ENCODE results near the gene LYSMD1.
"Not testable (repeated sequence)": the region's sequence is repeated elsewhere in the genome, so short reads cannot be mapped to it uniquely, and the experiment has no call there.

LYSMD1 gene

GRCh38 chr1:151194894-151195594 is 29.3 kb upstream of the LYSMD1 start:
- H3K9me3 ChIP-seq (replicated peaks; ENCODE audit: low read length); H3K4me3 ChIP-seq (ENCODE audit: low read length); H3K27me3 ChIP-seq (ENCODE audit: control insufficient read depth, insufficient read depth, low read length); H3K36me3 ChIP-seq (ENCODE audit: insufficient read depth, low read length): not testable (repeated sequence)
- Histone ChIP-seq H3K4me1 (ENCODE audit: control insufficient read depth, insufficient read depth, low read length) (peaks cover 24% of the 10 kb centered on the region), H3K4me2 (ENCODE audit: low read length) (peak overlapping the region; percentile 51), H3K9ac (ENCODE audit: low read depth, low read length) (peak overlapping the region; percentile 77)

- Histone ChIP-seq H3K36me3 (ENCODE audit: insufficient read depth, low read length) (no peaks in the 10 kb centered on the region), H3K9me3 (replicated peaks; ENCODE audit: low read length) (no peaks in the 10 kb centered on the region), H3K27me3 (ENCODE audit: control insufficient read depth, insufficient read depth, low read length) (no peaks in the 10 kb centered on the region), H3K9ac (ENCODE audit: low read depth, low read length) (no peak overlapping the region), H3K4me2 (ENCODE audit: low read length) (no peak overlapping the region), H3K4me1 (ENCODE audit: control insufficient read depth, insufficient read depth, low read length) (peaks cover 30% of the 10 kb centered on the region), H3K4me3 (ENCODE audit: low read length) (no peak overlapping the region)
Measured at GRCh38 chr1:151193856-151194255, 28.2 kb upstream of the LYSMD1 start.

DNA sequence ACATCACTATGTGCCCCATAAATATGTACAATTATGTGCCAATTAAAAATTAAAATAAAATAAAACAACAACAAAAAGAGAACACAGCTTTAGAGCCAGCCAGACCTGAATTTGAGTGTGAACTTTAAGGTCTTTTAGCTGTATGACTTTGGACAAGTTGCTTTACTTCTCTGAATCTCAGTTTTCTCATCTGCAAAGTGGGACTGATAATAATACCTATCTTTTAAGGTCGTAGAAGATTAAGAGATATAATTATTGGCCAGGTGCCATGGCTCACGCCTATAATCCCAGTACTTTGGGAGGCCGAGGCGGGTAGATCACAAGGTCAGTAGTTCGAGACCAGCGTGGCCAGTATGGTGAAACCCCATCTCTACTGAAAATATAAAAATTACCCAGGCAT is 27.6 kb upstream of the LYSMD1 start:
- Histone ChIP-seq H3K4me2 (ENCODE audit: low read length) (no peak overlapping the region), H3K4me3 (ENCODE audit: low read length) (no peak overlapping the region), H3K9ac (ENCODE audit: low read depth, low read length) (no peak overlapping the region), H3K36me3 (ENCODE audit: insufficient read depth, low read length) (no peaks in the 10 kb centered on the region), H3K9me3 (replicated peaks; ENCODE audit: low read length) (no peaks in the 10 kb centered on the region), H3K4me1 (ENCODE audit: control insufficient read depth, insufficient read depth, low read length) (peaks cover 35% of the 10 kb centered on the region), H3K27me3 (ENCODE audit: control insufficient read depth, insufficient read depth, low read length) (no peaks in the 10 kb centered on the region)

DNA sequence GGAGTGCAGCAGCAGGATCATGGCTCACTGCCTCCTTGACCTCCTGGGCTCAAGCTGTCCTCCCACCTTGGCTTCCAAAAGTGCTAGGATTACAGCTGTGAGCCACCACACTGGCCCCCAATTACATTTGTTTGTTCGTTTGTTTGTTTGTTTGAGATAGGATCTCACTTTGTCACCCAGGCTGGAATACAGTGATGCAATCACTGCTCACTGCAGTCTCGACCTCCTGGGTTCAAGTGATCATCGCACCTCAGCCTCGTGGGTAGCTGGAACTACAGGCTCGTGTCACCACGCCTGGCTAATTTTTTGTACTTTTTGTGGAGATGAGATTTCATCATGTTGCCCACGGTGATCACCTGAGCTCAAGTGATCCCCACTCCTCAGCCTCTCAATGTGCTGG is 26.3 kb upstream of the LYSMD1 start:
- Histone ChIP-seq H3K4me3 (ENCODE audit: low read length) (no peak overlapping the region), H3K4me2 (ENCODE audit: low read length) (no peak overlapping the region), H3K36me3 (ENCODE audit: insufficient read depth, low read length) (no peaks in the 10 kb centered on the region), H3K9ac (ENCODE audit: low read depth, low read length) (no peak overlapping the region), H3K9me3 (replicated peaks; ENCODE audit: low read length) (no peaks in the 10 kb centered on the region), H3K27me3 (ENCODE audit: control insufficient read depth, insufficient read depth, low read length) (no peaks in the 10 kb centered on the region), H3K4me1 (ENCODE audit: control insufficient read depth, insufficient read depth, low read length) (peaks cover 31% of the 10 kb centered on the region)

DNA sequence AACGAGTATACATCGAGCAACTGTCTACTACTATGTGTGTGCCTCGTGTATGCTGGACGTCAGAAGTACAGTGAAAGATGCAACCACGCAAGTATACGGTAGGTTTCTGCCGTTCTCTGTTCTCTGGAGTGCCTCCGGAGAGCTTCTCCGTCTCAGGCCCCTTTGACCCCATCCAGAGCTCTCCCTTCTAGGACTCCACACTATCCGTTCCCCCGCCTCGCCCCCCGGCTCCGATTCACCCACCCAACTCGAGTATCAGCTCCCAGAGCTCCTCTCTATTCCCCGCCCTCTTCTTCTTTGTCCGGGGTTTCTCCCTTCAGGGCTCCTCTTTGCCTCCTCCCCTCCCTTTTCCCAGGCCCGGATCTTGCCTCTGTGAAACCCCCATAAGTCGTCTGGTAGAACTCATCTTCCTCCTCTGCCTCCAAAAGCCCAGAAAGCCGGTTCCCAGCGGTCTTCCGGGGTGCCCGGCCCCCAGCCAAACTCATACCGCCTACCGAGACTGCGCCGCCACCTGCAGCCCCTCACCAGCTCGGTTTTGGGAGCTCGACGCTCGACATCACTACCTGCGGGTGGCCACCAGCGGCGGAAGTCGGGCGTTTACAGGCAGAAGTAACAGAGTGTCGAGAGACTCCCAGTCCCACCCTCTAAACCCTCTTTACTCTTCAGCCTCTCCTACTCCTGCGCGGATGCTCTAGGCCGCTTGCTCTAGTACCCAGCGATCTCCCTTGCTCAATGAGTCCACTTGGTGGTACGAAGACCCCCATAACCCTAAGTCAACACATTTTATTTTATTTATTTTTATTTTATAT is 24.1 kb upstream of the LYSMD1 start, which contains the start of gene VPS72:
Gene VPS72 (minus strand): TSS at position 561 of the 809 bp plus-strand sequence. CDS start 76 bp downstream, at position 485.
- Histone ChIP-seq H3K4me2 (ENCODE audit: low read length) (peak within 1 kb of the TSS; percentile 93), H3K36me3 (ENCODE audit: insufficient read depth, low read length) (peaks cover 12% of the 10 kb centered on the region), H3K4me3 (ENCODE audit: low read length) (peak within 1 kb of the TSS; percentile 88)

DNA sequence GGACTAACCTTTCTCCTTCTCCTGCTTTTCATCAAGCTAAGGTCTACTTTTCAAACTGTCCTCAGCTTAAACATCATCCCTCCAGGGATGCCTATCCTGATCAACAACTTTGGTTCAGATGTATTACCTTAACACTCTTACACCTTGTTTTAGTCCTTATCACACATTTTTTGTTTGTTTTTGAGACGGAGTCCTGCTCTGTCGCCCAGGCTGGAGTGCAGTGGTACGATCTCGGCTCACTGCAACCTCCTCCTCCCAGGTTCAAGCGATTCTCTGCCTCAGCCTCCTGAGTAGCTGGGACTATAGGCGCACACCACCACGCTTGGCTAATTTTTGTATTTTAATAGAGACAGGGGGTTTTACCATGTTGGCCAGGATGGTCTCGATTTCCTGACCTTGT is 23.0 kb upstream of the LYSMD1 start:
- H3K9me3 ChIP-seq (replicated peaks; ENCODE audit: low read length); H3K27me3 ChIP-seq (ENCODE audit: control insufficient read depth, insufficient read depth, low read length): not testable (repeated sequence)
- peaks cover 22% of the 10 kb centered on the region for H3K36me3 ChIP-seq (ENCODE audit: insufficient read depth, low read length)
- H3K4me1 ChIP-seq (ENCODE audit: control insufficient read depth, insufficient read depth, low read length), result peaks cover 14% of the 10 kb centered on the region
- peak overlapping the region; percentile 94 for H3K9ac ChIP-seq (ENCODE audit: low read depth, low read length)
- H3K4me3 ChIP-seq (ENCODE audit: low read length), result peak overlapping the region; percentile 88
- H3K4me2 ChIP-seq (ENCODE audit: low read length), result peak overlapping the region; percentile 93

More for the DNA sequence above, 24.1 kb upstream of the LYSMD1 start, which contains the start of gene VPS72:
- H3K27me3 ChIP-seq (ENCODE audit: control insufficient read depth, insufficient read depth, low read length), result no peaks in the 10 kb centered on the region
- no peaks in the 10 kb centered on the region for H3K9me3 ChIP-seq (replicated peaks; ENCODE audit: low read length)
- peak within 1 kb of the TSS; percentile 94 for H3K9ac ChIP-seq (ENCODE audit: low read depth, low read length)
- peaks cover 24% of the 10 kb centered on the region for H3K4me1 ChIP-seq (ENCODE audit: control insufficient read depth, insufficient read depth, low read length)

DNA sequence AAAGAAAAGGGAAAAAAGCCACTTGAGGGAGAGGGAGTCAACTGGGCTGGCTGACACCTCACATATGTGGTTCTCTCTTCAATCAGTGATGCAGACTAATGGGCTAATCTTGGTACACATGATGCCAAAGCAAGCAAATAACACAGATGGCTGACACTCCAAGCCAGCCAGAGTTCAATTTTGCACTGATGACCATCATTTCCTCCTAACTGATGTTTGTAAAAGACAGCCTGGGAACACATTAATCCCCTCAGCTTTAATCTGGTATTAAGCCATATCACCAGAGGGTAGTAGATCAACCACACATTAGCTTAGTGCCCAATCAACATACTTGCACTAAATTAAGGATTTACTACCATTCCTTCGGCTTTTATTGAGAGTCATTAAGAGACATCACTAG is 21.5 kb upstream of the LYSMD1 start:
- Histone ChIP-seq H3K4me2 (ENCODE audit: low read length) (no peak overlapping the region), H3K9me3 (replicated peaks; ENCODE audit: low read length) (no peaks in the 10 kb centered on the region), H3K4me3 (ENCODE audit: low read length) (no peak overlapping the region), H3K36me3 (ENCODE audit: insufficient read depth, low read length) (peaks cover 32% of the 10 kb centered on the region), H3K27me3 (ENCODE audit: control insufficient read depth, insufficient read depth, low read length) (no peaks in the 10 kb centered on the region), H3K9ac (ENCODE audit: low read depth, low read length) (no peak overlapping the region), H3K4me1 (ENCODE audit: control insufficient read depth, insufficient read depth, low read length) (peaks cover 14% of the 10 kb centered on the region)

DNA sequence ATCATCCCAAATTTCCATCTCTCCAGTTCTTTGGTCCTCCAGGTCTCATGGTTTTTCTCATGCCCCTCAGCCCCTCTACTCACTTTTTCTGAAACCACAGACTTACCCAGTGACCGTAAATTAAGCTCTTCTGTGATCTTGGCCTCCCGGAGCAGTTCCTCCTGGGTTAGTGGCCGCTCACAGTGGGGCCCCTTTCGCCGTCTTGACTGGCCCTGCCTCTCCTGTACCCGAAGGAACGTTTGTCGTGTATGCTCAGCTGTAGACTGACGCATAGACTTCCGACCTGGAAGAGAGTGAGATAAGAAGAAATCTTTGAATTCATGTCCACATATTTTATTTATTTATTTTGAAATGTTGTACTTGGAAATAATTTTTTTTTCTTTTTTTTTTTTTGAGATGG is 18.5 kb upstream of the LYSMD1 start:
- H3K9me3 ChIP-seq (replicated peaks; ENCODE audit: low read length), result no peaks in the 10 kb centered on the region
- H3K4me1 ChIP-seq (ENCODE audit: control insufficient read depth, insufficient read depth, low read length), result peaks cover 12% of the 10 kb centered on the region
- no peak overlapping the region for H3K4me3 ChIP-seq (ENCODE audit: low read length)
- H3K27me3 ChIP-seq (ENCODE audit: control insufficient read depth, insufficient read depth, low read length), result no peaks in the 10 kb centered on the region
- no peak overlapping the region for H3K4me2 ChIP-seq (ENCODE audit: low read length)
- H3K36me3 ChIP-seq (ENCODE audit: insufficient read depth, low read length), result peaks cover 42% of the 10 kb centered on the region
- no peak overlapping the region for H3K9ac ChIP-seq (ENCODE audit: low read depth, low read length)

- H3K27me3 ChIP-seq (ENCODE audit: control insufficient read depth, insufficient read depth, low read length), result no peaks in the 10 kb centered on the region
- H3K9me3 ChIP-seq (replicated peaks; ENCODE audit: low read length), result no peaks in the 10 kb centered on the region
- H3K36me3 ChIP-seq (ENCODE audit: insufficient read depth, low read length), result peaks cover 39% of the 10 kb centered on the region
- no peak overlapping the region for H3K4me3 ChIP-seq (ENCODE audit: low read length)
- no peaks in the 10 kb centered on the region for H3K4me1 ChIP-seq (ENCODE audit: control insufficient read depth, insufficient read depth, low read length)
- no peak overlapping the region for H3K4me2 ChIP-seq (ENCODE audit: low read length)
- no peak overlapping the region for H3K9ac ChIP-seq (ENCODE audit: low read depth, low read length)
Measured at GRCh38 chr1:151176514-151177045, 10.9 kb upstream of the LYSMD1 start.

GRCh38 chr1:151175863-151176262 is 10.2 kb upstream of the LYSMD1 start, which contains the start of gene TMOD4:
TSS of gene TMOD4 (minus strand) at chr1:151175981. CDS start at chr1:151174875, 1,106 bp downstream.
- Histone ChIP-seq H3K9ac (ENCODE audit: low read depth, low read length) (no peak within 1 kb of the TSS), H3K36me3 (ENCODE audit: insufficient read depth, low read length) (peaks cover 38% of the 10 kb centered on the region)

DNA sequence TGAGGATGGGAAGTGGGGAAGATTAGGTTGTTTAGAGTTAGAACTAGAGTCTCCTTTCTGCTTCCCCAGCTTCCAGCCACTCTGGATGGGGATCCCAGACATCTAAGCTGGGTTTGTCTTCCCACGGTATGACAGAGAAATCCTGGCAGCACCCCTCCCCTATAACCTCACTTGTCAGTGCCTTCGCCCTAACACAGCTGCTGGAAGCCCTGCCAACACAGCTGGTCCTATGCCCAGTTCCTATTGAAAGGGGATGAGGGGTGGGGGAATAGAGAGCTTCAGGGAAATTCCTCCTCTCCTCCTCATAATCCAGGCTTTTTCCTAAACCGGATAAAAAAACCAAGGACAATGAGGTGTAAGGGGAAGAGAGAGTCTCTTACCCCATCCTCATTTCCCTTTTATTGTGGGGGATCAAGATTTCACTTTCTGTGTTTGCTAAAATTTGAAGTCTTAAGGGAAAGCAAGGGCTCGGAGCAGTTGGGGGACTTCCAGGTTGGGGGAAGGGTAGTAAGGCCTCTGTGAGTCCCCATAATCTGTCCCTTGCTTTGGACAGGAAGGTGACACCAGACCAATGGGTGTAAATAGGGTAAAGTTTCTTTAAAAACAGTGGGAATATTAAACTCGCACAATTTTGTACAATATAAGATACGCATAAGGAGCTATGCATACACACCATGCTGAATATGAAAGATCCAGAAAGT is 9.5 kb upstream of the LYSMD1 start:
- Histone ChIP-seq H3K9me3 (replicated peaks; ENCODE audit: low read length) (no peaks in the 10 kb centered on the region), H3K36me3 (ENCODE audit: insufficient read depth, low read length) (peaks cover 41% of the 10 kb centered on the region), H3K4me1 (ENCODE audit: control insufficient read depth, insufficient read depth, low read length) (no peaks in the 10 kb centered on the region), H3K27me3 (ENCODE audit: control insufficient read depth, insufficient read depth, low read length) (no peaks in the 10 kb centered on the region), H3K4me3 (ENCODE audit: low read length) (no peak overlapping the region), H3K9ac (ENCODE audit: low read depth, low read length) (no peak overlapping the region), H3K4me2 (ENCODE audit: low read length) (no peak overlapping the region)

More at GRCh38 chr1:151175863-151176262, 10.2 kb upstream of the LYSMD1 start, which contains the start of gene TMOD4:
- no peaks in the 10 kb centered on the region for H3K27me3 ChIP-seq (ENCODE audit: control insufficient read depth, insufficient read depth, low read length)
- H3K4me3 ChIP-seq (ENCODE audit: low read length), result no peak within 1 kb of the TSS
- no peaks in the 10 kb centered on the region for H3K4me1 ChIP-seq (ENCODE audit: control insufficient read depth, insufficient read depth, low read length)
- no peaks in the 10 kb centered on the region for H3K9me3 ChIP-seq (replicated peaks; ENCODE audit: low read length)
- no peak within 1 kb of the TSS for H3K4me2 ChIP-seq (ENCODE audit: low read length)
